ENCODE data around the gene CENPN. TPM values are rescaled to one million over a fixed set of nuclear protein-coding genes. Genes with fewer than 3 reads are reported as not detected.

The CENPN gene, protein sequence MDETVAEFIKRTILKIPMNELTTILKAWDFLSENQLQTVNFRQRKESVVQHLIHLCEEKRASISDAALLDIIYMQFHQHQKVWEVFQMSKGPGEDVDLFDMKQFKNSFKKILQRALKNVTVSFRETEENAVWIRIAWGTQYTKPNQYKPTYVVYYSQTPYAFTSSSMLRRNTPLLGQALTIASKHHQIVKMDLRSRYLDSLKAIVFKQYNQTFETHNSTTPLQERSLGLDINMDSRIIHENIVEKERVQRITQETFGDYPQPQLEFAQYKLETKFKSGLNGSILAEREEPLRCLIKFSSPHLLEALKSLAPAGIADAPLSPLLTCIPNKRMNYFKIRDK
- 55.5 and 57.4 TPM in 2 replicates for total RNA-seq

DNA sequence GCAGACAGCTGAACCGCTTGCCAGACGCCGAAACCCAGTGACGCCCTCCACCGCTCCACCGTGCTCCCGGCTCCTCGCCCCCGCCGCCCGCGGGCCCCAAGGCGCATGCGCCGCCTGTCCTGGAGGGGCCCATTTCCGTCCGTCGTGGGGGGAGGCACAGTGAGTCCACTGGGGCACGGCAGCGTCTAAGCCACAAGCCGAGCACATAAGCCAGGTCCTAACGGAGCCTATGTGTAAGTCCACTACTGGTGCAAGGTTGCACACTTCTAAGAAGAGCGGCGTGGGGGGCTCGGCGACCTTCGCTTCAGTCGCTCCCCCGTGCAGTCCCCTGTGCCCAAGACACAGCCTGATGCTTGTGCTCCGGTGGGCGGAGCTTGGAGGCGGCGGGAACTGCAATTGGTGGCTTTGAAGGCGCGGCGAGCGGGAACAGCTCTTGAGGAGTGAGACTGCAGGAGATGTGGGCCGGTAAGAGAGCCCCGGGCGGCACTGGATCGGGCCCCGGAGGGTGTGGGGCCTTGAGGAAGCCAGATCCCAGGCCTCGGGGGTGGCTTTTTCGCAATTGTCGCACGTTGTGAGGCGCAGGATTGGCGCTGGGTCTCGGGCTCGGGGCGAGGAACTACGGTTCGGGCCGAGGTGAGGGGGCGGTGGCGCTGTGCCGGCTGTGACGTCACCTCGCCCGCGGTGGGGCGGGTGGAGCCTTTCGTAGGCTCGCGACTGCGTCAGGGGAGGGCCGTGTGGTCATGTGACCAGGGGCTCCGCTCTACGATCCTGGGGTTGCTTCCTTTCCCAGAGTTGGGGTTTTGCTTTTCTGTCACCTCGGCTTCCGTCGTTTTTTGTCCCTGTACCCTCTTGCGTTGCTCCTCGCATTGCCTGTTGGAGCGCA, at the start of gene CENPN, which contains the start of gene CMC2:
Gene CENPN (plus strand): TSS at position 402 of the 883 bp plus-strand sequence. CDS start 4,726 bp downstream, outside the sequence.
Gene CMC2 (minus strand): TSS at position 73 of the 883 bp plus-strand sequence. CDS start 9,491 bp downstream, outside the sequence.
- intact Hi-C loops (cut with micrococcal nuclease), result loop anchor here (1.0 to 10.0 kb wide), 9 partner anchors 10 to 1648 kb away; partner anchors contain the start of genes ATMIN, CDYL2, GAN and GCSH

DNA sequence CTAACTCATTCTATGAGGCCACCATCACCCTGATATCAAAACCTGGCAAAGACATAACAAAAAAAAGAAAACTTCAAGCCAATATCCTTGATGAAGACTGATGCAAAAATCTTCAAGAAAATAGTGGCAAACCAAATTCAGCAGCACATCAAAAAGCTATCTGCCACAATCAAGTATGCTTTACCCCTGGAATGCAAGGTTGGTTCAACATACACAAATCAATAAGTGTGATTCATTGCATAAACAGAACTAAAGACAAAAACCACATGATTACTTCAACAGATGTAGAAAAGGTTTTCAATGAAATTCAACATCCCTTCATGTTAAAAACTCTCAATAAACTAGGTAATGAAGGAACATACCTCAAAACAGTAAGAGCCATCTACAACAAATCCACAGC, 48.7 kb upstream of the CENPN start:
- intact Hi-C loops (cut with micrococcal nuclease), result no loop called here

DNA sequence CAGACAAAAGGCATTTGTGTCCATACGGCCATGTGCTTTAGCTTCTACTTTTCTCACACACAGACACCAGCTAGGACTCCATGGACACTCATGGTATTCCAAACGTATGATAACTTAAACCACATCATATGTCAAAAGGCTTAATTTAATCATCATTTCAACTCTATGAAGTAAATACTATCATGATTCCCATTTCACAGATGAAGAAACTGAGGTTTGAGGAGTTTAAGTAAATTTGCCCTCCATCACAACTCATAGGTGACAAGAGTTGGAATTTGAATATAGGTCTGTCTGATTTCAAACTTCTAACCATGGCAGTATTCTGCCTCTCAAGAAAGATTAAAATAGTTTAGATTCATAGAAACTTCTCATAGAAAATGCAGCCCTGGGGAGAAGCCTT, 44.1 kb upstream of the CENPN start:
- intact Hi-C loops (cut with micrococcal nuclease), result no loop called here

DNA sequence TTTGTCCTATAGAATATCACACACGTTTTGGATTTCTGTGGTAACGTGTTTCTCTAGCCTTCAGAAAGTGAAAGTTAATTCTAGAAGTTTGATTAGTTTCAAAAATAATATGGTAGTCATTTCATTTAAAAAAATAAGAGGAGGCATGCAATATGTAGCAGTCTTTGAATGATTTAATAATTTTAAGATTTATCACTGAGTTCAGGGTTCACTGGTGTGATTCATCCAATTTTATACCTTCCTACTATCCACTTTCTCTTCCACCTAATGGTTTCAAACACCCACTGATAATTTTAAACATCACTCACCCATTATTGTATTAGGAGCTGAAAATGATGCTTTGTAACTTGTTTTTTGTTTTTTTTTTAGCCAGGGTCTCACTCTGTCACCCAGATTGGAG, 42.7 kb upstream of the CENPN start:
- intact Hi-C loops (cut with micrococcal nuclease), result no loop called here

DNA sequence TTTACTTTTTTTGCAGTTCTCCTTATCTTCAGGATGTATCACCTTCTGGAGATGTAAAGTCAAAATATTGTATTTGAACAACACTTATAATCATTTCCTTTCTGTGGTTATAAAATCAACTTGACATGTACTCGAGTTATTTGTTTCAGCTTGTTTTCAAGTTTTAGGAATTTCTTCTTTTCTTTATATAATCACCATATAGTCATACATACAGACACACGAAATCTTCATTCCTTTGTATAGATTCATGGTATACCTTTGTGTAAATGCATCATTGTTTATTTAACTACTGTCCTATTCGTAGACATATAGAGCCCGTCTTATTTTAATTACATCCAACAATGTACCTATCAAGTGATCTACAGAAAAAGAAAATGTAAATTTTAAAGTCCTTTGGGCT, 40.4 kb upstream of the CENPN start:
- intact Hi-C loops (cut with micrococcal nuclease), result no loop called here

DNA sequence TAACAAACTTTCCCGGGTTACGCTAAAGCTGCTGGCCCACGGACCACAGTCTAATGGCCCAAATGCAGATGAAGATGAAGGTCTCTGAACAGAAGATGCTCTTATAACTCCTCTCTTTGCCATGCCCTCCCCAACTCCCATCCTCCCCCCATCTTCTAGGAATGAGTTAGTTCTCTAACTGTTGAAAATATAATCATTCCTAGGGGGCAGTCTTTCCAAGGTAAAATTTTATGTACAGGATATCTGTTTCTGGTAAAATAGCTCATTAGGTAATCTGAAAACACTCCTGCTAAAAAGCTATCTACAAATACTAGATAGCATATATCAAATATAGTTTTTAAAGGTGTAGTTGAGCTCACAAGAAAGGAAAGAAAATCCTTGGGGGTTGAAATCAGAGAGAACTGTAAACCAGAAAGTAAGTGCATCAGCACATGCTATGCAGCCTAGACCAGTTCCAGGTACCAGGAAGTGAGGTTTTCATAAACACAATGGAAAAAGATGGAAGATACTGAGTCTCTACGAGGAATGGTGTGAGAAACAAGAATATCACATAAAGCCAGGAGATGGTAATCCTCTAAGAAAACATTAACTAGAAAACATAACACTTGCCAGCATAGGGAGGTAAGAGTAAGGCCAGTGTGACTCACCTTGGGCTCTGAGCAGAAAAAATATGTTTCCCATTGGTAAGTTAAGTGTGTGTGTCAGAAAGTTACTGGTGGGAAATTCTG, 38.5 kb upstream of the CENPN start:
- intact Hi-C loops (cut with micrococcal nuclease), result no loop called here

DNA sequence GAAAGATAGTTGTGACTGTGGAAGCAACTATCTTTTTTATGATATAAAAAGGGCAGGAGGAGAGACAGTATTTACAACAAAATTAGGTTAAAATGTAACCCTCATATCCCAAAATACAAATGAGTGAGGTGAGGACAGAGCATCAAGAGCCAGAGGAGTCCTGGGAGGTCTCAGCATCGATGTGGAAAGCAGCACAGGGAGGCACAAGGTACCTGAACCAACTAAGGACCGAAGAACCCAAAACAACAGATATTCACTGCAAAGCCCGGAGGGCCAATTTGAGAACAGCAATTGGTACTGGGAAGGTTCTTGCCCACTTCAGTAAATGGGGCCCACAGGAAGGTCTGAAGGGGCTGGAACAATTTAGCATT, 37.9 kb upstream of the CENPN start:
- intact Hi-C loops (cut with micrococcal nuclease), result no loop called here

DNA sequence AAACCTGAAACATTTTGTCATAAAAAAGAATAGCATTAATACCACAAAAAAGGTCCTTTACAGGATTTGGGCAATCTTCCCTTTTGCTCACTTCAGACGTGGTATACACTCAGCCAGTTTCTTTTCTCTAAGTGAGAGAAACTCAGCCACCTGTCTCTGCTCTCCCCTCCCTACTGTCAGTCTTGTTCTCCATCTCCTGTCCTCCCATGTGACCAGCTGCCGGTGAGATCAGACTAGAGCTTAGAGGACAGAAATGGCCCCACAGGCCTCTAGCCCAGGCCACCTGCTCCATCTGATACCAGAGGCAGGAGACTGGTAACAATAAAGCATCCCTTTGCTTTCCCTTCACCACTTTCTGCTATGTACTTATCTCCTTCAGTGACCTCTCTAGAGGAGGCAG, 35.2 kb upstream of the CENPN start:
- intact Hi-C loops (cut with micrococcal nuclease), result no loop called here

DNA sequence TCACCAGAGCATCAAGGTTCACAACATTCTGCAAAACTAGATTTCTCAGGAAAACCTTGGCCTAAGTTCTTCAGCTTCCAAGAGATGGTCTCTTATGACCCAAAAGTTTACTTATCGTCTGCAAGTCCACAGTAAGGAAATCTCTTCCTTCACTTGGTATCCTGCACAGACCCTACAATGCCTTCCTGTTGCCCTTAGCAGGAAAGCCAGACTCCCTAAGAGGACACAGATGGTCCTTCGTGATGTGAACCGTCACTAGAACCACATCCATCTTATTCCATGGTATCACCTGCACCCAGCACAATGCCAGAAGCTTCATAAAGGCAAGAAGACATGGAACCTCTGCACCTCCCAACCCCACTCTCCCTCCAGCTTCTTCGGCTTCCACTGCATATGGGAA, 34.4 kb upstream of the CENPN start:
- intact Hi-C loops (cut with micrococcal nuclease), result no loop called here

DNA sequence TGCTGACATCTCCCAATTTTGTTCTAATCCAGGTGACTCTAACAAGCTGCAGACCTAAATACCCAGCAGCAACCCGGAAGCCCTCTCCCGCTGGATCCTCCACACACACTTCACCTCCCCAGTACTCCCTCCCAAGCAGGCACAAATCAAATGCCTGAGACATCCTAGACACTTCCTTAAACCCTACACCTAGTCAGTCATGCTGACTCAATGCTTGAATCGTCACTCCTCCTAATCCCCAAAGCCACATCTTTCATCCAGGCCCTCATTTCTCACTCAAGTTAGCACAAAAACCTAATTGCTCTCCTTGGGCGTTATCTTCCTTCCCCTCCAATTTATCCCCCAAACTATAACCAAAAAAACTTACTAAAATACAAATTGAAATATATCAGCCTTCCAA, 33.0 kb upstream of the CENPN start:
- intact Hi-C loops (cut with micrococcal nuclease), result no loop called here

DNA sequence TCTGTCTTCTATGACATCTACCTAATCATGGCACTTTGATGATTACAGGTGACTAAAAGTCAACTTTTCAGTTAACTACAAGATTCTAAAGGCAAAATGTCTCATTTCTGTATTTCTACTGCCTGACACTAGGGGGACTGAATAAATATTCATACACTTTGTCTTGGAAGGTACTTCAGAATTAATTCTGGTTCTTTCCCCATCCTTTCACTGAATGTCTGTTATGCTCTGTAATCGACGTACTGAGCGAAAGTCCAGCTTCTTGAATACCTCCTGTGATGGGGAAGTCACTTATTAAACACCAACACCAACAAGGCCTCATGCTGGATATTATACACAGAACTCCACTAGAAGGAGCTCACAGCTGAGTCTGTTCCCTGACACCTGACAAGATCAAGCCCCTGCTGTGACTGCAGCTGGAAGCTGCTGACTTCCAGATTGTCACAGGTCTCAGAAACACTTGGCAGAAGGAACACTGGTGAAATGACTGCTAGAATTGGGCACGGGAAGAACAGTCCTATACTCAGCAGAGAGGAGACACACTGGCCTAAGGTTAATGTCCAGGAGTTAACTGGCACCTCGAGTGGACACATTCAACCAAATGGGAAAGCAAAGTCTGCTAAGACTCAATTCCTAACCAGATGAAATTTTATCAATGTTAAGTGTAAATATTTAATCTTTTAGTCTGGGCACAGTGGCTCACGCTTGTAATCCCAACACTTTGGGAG, 32.2 kb upstream of the CENPN start:
- intact Hi-C loops (cut with micrococcal nuclease), result no loop called here

DNA sequence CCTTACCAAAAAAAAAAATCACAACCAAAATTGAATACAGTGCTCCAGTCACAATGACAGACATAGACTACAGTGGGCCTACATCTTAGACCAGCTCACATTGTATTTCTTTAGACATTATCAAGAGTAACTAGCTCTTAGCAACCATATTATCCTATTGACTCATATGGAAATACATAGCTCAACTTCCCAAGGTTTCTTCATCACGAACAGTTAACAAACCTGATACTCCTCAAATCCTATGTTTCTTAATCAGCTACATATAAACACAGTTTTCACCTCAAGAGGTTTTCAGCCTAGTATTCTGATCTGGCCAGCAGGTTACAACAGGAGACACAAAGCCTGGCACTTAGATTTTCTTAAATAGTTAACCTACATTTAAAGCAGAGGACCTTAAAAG, 30.1 kb upstream of the CENPN start:
- intact Hi-C loops (cut with micrococcal nuclease), result no loop called here

DNA sequence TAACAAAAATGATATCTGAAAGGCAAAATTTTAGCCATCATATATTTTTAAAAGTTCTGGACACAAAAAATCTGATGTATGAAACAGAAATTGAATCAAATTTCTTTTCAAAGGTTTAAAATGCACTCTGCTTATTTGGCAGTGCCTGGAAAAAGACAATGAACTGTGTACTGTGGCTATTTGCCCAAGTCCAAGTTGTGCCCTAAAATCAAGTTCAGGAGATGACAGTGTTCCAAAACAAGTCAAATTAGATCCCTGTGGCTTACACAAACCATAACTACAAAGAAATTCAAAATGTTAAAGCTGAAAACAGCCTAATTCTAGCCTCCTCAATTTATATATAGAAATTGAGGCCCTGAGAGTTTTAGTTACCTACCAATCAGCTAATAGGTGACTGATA, 25.9 kb upstream of the CENPN start:
- intact Hi-C loops (cut with micrococcal nuclease), result no loop called here

DNA sequence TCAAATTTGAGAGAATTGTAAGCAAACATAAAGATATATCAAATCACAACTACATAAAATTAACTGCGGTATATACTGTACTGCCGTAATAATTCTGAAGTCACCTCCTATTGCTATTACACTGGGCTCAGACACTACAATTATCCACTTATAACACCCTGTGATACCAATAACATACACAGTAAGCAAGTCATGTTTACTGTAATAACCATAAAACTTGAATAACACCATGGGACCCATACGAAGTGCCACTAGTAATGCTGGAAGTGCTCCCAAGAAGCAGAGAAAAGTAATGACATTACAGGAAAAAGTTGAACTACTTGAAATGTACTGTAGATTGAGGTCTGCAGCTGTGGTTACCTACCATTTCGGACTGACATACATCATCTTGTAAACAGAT, 24.4 kb upstream of the CENPN start:
- intact Hi-C loops (cut with micrococcal nuclease), result no loop called here

DNA sequence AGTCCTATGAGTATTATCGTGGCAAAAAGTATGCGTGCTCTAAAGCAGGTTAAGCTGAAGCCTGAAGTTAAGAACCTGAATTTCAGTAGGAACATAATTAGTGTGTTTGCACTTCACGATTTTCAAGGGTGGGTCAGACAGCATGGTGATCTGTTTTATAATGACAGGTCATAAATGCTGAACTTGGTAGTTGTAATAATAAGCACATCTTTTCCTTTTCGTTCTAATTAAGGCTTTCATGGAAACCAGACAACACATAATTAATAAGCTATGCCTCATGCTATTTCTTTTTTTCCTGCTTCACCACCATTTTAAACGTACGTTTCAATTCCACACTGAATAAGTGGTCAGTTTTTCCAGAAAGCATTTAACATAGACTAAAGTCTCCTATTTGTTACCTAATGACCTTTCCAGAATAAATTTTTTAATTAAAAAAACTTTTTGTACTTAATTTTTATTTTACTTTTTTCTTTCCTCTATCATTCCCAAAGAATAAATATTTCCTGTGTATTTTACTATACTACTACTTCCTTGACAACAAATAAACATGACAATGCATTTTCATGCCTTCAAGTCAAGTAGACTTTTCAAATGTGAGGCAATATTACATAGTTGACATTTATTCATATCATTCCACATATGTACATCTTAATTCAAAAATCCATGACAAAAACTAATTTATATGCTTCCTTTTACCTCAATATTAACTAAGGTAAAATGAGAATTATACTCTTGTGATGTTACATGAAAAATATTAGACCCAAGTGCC, 22.7 kb upstream of the CENPN start:
- intact Hi-C loops (cut with micrococcal nuclease), result no loop called here

DNA sequence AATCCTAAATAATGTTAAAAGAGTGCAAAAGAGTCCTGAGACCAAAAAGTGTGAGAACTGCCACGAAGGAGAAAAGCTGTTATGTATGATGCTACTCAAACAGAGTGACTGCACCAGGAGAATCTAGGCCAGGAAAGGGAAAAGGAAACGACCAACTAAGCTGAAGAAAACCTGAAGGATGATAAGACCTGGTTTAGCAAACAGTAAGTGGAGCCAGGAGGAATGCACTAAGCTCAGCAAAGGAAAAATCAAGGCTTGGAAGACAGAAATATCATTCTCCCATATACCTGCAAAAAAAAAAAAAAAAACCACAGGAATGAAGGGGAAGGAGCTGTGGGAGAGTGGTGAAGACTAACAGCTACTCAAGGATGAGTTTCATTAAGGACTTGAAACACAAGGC, 21.4 kb upstream of the CENPN start:
- intact Hi-C loops (cut with micrococcal nuclease), result no loop called here

DNA sequence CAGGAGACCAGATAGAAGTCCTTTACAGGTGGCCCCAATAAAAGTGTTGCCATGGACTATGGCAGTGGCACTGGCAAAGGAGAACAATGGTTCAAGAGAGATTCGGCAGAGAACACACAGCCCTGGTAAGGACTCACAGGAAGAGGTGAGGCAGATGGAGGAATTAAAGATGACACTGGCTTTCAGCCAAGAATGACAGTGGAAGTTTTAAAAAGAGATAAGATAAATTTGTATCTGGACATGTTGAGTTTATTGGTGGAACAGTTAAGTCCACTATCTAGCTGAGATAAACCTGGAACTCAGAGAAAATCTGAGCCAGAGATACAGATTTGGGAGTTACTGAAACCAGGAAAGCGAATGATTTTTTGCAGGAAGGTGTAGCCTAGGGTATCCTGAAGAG, 20.5 kb upstream of the CENPN start:
- intact Hi-C loops (cut with micrococcal nuclease), result no loop called here

DNA sequence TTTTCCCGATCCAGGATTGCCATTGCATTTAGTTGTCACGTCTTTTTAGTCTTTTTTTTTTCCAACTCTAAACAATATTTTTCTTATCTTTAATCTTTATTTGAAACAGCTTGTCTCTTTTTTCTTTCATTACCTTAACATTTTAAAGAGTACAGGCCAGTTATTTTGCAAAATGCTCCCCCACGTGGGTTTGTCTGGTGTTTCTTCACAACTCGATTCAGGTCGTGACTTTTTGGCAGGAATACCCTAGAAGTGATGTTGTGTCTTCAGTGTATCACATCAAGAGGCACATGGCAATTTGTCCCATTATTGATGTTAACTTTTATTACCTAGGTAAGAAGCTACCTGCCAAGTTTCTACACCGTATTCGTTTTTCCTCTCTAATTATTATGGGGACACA, 18.3 kb upstream of the CENPN start:
- intact Hi-C loops (cut with micrococcal nuclease), result no loop called here

DNA sequence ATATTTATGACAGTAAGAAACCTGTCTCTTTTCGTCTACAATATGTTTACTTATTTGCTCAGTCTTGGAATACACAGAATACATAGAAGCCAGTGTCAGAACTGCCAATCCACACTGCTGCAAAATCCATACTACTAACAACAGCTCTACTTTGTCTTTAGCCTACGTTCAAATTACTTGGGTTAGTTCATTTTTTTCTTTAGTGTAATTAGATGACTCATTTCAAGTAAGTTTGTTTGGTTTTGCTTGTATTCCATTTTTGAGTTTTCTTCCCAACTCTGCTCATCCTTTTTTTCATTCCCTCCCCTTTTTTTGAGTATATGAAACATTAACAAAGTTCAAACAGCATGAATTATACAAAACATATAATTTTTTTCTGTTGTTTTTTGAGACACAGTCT, 17.2 kb upstream of the CENPN start:
- intact Hi-C loops (cut with micrococcal nuclease), result no loop called here

DNA sequence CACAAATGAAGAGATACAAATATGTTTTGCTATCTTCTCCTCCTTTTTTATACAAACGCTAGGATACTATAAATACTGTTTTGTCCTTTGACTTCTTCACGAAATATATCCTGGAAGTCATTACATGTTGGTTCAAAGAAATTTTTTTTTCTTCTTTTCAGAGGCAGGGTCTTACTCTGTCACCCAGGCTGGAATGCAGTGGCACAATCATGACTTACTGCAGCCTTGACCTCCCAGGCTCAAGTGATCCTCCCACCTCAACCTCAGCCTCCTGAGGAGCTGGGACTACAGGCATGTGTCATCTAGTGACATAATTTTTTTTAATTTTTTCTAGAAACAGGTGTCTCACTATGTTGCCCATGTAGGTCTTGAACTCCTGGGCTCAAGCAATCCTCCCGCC, 16.4 kb upstream of the CENPN start:
- intact Hi-C loops (cut with micrococcal nuclease), result no loop called here
